GM19099 (cell line): ENCODE measurements around the gene SYT1.

Experiments
- POLR2A ChIP-seq: IDR thresholded peaks from 3 replicates; pipeline ENCODE4 v1.6.1; 2011; ENCODE audit warnings: low read depth; ENCODE audit not compliant: insufficient read length; ENCODE audit errors: extremely low read depth

Gene SYT1

DNA sequence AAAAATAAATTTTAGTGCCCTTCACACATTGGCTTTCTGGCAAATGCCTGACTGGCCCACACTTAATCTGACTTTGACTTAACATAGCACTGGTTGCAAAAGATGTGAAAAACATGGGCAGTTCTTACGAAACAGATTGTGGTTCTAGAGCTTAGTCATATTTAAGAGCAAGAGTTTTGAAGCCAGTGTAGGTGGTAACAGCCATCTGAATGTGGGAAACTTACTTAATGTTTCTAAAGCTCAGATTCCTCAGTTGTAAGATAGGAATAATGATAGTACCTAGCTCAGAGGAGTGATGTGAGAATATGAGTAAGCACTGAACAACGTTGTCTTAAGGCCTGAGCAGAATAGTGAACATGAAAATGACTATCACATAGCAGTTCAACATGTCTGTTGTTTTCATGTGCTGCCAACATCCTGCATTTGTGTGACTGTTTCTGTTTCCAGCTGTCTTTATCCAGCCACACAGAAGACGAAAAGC, 262.7 kb downstream of the SYT1 start:
- TF ChIP-seq POLR2A = no peak

DNA sequence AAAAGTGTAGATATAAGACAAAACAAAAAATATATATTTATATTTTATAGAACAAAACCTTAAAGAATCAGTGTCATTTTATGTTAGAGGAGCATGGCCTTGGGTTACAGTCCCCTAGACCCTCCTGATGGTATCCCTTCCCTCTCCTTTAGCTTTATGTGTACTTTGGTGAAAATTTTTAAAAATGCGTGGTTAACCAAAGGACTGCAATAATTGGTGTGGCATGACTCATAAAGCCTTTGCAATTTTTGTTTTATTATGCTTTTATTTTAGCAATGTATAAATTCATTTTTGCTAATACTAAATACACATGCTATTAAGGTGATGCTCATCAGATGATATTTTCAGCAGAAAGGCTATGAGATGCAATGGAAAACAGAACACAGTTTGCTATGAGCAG, 264.4 kb downstream of the SYT1 start:
- TF ChIP-seq POLR2A = no peak

DNA sequence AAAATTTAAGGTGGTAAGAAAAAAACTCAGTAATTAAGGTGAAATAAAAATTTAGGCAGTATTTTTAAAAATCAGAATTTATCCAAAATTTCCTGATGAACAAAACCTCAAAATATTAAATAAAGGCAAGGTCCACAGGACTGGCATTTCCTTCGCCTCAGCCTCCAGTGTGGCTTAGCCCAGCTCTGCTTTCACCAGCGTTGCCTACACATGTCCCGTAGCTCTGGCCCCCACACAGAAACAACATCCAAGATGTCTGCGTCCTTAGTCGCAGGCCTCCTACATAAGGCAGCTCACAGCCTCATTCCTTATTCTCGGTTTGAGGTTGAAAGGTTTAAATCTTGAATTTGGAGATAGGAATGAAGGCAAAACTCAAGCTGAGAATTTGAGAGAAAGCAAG, 274.3 kb downstream of the SYT1 start:
- TF ChIP-seq POLR2A = no peak

DNA sequence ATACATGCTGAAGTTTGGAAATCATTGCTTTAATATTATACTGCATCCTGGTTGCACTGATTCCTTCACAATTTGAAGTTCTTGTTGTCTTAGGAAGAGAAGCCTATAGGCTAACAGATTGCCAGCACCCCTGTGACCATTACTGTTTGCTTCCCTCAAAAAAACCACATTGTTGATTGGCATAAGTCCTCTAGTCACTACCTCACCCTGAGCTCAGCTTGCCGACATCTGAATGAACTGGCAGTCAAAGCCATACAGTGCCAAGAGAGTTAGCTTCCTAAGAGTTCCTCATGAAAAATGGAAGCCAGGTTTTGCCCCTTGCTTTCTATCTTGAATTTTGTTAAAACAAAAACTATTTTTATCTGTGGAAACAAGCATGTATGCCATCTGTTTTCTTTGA, 276.1 kb downstream of the SYT1 start:
- no peak for TF ChIP-seq POLR2A

DNA sequence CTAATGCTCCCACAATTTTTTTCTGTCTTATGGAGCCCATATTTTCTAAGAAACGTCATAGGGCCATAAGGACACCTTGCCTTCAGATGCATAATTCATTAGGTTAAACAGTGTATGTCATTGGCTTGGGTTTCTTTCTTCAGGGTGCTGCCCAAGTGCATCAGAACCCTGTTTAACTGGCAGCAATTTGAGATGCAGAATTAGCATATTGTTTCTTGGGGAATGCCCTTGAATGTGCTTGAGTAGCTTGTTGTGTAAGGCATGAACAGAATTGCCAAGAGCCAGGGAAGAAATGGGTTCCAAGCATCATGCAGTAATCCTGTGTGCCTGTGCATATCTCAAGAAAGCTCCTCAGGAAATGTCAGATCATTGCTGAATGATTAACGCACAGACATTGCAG, 277.2 kb downstream of the SYT1 start:
- TF ChIP-seq POLR2A = no peak

DNA sequence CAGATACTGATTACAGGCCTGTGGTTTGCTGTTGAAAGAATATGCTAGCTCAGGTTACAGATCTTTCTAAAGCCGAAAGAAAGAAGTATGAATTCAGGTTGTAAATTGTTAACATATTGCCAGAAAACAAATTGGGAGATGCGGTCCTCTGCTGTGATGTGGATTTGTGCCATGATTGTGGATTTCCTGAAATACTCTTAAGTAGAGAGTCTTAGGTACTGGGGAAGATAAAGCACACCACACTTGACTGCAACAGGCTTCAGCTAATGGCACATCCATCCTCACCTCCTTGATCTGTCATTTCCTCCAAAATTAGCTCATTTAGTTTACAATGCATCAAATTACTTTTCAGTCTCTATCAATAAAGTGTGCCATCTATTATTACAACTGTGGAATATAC, 279.2 kb downstream of the SYT1 start:
- no peak for TF ChIP-seq POLR2A

DNA sequence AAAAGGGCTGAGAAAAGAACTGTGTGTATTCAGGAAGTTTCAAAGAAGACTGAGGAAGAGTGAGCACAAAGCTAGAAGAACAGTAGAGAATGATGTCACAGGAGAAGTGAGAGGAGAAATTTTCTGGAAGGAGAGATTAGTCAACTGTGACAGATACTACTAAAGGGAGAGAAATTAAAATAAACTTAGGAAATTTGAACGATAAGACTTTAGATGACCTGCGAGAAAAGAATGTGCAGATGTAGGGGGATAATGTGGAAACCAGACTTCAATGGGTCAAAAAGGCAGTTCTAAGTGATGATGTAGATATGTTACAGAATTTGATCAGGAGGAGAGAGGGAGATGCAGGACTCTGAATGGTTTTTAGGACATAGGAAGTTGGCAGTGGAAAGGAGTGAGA, 287.4 kb downstream of the SYT1 start:
- no peak for TF ChIP-seq POLR2A

DNA sequence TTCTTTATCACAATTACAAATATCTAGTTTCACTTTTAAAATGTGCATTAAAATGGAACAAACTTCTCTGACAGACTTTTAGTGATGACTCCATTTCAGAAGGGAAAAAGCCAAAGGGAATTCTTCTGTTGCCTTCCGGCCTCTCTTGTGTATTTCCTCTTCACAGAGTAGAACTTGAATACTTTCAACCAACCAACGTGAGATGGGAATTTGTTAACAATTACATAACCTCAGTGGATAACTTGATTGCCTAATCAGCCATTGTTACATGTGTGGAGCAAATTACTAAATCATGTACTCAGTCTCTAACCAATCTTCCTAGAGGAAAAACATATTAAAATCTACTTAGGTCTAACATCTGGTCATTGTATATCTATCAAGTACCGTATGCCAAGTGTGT, 291.1 kb downstream of the SYT1 start:
- no peak for TF ChIP-seq POLR2A

DNA sequence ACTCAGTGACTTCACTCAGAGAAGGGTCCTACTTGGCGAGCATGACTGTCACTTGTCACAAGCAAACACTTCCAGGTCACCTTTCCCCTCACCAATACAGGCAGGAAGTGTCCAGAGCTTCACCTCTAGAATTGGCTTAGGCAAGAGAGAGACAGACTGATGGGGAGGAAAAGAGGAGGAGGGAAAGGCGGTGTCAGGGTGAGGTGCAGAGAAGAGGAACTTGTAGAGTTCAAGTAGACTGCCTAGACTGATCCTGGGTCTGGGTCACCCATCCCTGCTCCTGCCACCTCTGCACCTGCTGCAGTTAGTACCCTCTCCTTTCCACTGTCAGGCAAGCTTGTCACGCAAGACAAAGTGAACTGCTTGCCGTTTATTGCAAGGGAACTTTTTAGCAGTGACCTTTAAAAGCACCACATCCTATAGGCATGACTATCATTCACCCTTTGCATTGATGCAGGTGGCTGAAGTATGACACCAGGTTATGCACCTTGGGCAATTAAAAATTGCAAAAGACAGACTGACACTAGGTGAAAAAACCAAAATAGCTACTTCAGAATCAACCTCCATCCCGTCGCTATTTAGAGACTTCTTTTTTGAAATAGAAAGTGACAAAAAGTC, 292.4 kb downstream of the SYT1 start:
- no peak for TF ChIP-seq POLR2A

DNA sequence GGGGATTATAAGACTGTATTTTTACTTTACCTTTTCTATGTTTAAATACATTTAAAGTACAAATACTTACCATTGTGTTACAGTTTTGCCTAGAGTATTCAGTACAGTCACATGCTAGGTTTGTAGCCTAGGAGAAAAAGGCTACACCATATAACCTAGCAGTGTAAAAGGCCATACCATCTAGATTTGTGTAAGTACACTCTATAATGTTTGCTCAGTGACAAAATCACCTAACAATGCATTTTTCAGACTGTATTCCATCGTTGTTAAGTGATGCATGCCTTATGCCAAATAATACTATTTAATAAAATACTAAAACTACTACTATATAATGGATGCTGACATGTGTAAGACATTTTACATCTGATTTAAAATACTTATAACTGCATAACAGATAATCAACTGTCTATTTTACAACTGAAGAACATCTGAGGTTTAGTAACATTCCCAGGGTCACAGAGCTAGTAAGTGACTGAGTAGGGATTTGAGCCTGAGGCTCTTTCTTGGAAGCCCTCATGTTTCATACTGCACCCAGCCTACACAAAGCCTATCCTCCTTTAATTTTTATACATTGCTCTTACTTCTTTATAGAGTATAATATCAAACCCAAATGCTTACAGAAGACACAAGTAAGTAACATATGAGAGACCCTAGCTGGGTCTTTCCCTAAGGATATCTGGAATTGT, 296.8 kb downstream of the SYT1 start:
- no peak for TF ChIP-seq POLR2A

DNA sequence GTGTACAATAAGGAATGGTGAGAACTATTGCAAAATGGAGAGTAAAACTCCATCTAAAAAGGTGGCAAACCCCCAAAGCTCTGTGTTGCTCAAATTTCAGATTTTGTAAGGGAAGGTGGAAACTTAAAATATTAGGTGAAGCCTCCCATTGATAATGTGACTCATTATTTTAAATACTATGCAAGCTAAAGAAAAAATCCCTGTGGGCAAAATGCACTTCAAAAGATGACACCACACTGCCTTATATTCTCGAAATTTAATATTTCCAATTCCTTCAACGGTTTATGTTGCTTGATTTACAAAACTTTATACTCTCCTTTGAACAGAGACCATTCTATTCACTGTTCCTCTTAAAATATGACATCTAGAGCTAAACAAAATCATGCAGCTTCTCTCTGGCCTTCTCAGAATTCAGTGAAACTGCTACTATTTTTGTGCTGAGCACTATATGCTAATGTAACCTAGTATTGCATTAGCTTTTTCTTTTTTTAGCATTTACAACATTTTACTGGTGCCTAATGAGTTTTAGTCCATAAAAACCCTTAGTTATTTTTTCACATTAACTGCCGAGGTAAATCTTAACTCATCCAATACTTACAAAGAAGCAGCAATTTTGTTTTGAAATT, 297.7 kb downstream of the SYT1 start:
- TF ChIP-seq POLR2A = no peak

DNA sequence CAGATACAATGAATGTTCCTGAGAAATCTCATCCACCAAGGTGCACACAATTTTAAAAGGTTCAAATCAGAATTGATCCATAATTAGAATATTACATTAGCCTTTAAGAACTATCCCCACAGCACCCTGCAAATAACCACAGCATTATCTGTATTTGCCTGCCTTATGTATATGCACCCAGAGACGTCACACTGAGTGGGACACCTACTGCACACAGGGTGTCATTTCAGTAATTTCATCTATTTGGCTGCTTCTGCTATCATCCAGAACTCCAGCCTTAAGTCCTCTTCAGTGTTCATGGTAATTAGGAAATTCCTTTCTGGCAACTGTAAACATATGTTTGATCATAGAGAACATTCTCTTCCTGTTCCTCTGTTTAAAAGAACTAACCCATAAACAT, 298.4 kb downstream of the SYT1 start:
- TF ChIP-seq POLR2A = no peak

DNA sequence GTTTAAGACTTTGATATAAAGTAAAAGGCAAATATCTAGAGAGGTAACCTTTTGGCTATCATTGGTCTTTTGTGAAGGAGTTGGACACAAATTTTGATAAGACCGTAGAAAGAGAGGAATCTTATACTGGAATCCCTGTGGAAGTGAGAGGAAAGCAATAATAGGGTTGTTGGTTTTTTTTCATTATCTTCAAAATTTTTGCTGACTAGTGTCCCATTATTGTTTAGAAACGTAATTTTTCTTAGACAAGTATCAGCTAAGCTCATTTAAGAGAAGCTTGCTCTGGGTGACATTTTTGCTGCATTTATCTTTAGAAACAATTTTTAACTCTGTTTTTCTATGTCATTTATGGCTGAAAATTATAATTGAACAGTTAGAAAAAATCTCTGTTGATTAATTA, 300.3 kb downstream of the SYT1 start:
- TF ChIP-seq POLR2A = no peak

DNA sequence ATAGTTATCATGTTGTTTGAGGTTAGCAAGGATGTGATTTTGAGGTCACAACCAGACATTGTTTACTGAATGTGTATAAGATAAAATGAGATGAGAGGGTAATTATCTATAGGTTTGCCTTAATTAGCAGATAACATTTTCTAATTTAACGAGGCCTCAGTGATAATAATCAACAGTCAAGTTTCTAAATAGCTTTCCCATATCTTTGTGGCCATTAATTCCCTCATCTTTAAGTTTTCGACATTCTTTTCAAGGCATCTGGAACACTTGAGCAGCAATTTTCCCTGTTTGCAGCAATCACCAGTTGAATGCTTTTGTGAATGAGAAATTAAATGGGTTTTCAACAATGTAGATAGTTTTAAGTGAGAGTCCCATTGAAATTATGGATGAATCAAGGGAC, 304.1 kb downstream of the SYT1 start:
- TF ChIP-seq POLR2A = no peak

DNA sequence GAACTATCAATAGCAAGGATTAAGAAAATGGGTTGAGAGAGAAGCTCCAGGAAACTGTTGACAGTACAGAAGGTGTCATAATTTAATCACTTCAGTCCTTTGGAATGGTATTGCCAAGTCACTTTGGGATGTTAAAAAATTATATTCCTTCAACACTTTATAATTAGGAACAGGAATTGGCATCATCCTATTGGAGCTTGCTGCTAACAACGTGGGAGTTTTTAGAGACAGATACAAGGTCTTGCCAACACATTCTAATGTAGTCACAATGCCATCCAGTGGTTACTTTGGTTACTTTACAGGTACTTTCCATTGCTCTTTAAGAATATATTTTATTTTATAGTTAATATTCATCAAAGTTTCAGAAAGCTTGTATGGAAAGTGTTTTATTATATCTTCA, 310.1 kb downstream of the SYT1 start:
- TF ChIP-seq POLR2A = no peak

DNA sequence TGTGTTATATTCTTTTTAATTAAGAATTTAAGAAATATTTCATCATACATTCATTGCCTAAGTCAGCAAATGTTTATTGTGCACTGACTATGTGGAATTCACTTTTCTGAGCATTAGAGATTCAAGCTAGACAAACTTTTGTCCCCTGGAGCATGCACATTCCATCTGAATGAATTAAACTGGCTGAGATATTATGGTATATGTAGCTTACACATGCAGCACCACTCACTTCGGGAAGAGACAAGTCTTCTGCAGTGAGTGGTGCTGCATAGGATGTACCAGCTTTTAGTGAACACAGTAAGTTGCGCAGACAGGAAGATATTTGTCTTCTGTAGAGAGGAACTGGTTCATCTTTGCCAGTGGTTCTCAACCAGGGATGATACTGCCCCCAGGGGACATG, 318.4 kb downstream of the SYT1 start:
- no peak for TF ChIP-seq POLR2A
